Endothelial cell of umbilical vein (primary cell): ENCODE data around the gene WFIKKN2.

Experiments used
- CTCF ChIP-seq, 2 donors: IDR thresholded peaks; 1 replicate in 1 of 2; 2 replicates in 1 of 2; pipeline ENCODE4 v1.5.1; 2011; ENCODE audit warnings: low read length in 2 of 2, mild to moderate bottlenecking in 2 of 2, moderate library complexity in 2 of 2, control low read depth in 1 of 2, inconsistent platforms in 1 of 2, low read depth in 1 of 2; ENCODE audit not compliant: insufficient read depth in 1 of 2; ENCODE audit errors: extremely low read depth in 1 of 2
- EZH2 ChIP-seq: IDR thresholded peaks from 2 replicates; pipeline ENCODE4 v1.6.1; 2012; ENCODE audit warnings: borderline replicate concordance, low read depth, mild to moderate bottlenecking, moderate library complexity, low read length, inconsistent platforms; ENCODE audit not compliant: severe bottlenecking
- FOS ChIP-seq: IDR thresholded peaks from 2 replicates; pipeline ENCODE4 v1.6.1; 2011; ENCODE audit warnings: mild to moderate bottlenecking, low read length, moderate library complexity, borderline replicate concordance; ENCODE audit not compliant: insufficient read depth
- GATA2 ChIP-seq: IDR thresholded peaks from 2 replicates; pipeline ENCODE4 v1.7.0; 2011; ENCODE audit warnings: low read depth, mild to moderate bottlenecking, moderate library complexity, mixed read lengths, low read length; ENCODE audit not compliant: insufficient read length, insufficient read depth
- JUN ChIP-seq: IDR thresholded peaks from 2 replicates; pipeline ENCODE4 v1.6.1; 2011; ENCODE audit warnings: borderline replicate concordance, low read depth; ENCODE audit not compliant: insufficient read length, insufficient read depth
- MAX ChIP-seq: IDR thresholded peaks from 2 replicates; pipeline ENCODE4 v1.6.1; 2011; ENCODE audit not compliant: insufficient read depth, insufficient read length
- MYC ChIP-seq: IDR thresholded peaks from one replicate; pipeline ENCODE4 v1.6.1; 2011; ENCODE audit warnings: mild to moderate bottlenecking, low read depth, low read length
- POLR2A ChIP-seq: IDR thresholded peaks from 2 replicates; pipeline ENCODE4 v1.6.1; 2012; ENCODE audit warnings: low read depth, mild to moderate bottlenecking, control low read depth, low read length
- POLR2AphosphoS5 ChIP-seq: IDR thresholded peaks from 2 replicates; pipeline ENCODE4 v1.6.1; 2012; ENCODE audit warnings: low read depth, mild to moderate bottlenecking, control low read depth, low read length, moderate library complexity; ENCODE audit not compliant: insufficient read depth

GRCh38 chr17:50887705-50888245 is 52.4 kb downstream of the WFIKKN2 start:
- TF ChIP-seq CTCF (IDR thresholded peaks at IDR 0.05; ENCODE audit: extremely low read depth in 1 of 2, insufficient read depth in 1 of 2, low read depth in 1 of 2, low read length in 2 of 2) = no peak
- no peak for TF ChIP-seq POLR2A
- no peak for TF ChIP-seq FOS
- no peak for TF ChIP-seq EZH2
- TF ChIP-seq JUN = no peak
- TF ChIP-seq MYC = no peak
- TF ChIP-seq MAX = no peak
- TF ChIP-seq POLR2AphosphoS5 = no peak
- no peak for TF ChIP-seq GATA2
